Activated T-cell treated with anti-CD3 and anti-CD28 coated beads for 48 hours (primary cell): ENCODE measurements around the gene AGAP1.

Experiments used
- DNase-seq: peaks from one replicate; pipeline ENCODE4 v3.0.0-alpha.2; 2020; ENCODE audit warnings: low read depth

Gene AGAP1

DNA sequence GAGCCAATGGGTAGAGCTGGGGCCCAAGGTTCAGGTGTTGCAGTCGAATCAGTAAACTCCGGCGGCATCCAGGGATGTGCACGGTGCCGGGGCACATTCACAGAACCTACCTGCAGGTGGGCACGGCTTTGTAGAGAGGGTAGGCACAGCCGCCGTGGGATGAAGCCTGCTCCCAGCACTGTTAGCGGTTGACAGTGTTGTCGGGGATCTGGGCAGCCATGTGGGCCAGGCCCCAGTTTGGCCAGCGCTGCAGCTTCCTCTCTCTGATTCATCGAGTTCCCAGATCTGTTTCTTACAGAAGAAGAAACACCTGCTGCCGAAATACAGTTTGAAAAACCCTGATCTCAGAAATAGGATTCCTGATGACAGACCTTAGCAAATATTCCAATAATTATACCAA lies 274.8 kb downstream of the AGAP1 start:
- no peak for DNase-seq

- no peak for DNase-seq
Measured at GRCh38 chr2:235769046-235769445, 275.2 kb downstream of the AGAP1 start.

- no peak for DNase-seq
Measured at GRCh38 chr2:235770909-235771820, 277.3 kb downstream of the AGAP1 start.

GRCh38 chr2:235773188-235773928 lies 279.5 kb downstream of the AGAP1 start:
- DNase-seq = no peak

DNA sequence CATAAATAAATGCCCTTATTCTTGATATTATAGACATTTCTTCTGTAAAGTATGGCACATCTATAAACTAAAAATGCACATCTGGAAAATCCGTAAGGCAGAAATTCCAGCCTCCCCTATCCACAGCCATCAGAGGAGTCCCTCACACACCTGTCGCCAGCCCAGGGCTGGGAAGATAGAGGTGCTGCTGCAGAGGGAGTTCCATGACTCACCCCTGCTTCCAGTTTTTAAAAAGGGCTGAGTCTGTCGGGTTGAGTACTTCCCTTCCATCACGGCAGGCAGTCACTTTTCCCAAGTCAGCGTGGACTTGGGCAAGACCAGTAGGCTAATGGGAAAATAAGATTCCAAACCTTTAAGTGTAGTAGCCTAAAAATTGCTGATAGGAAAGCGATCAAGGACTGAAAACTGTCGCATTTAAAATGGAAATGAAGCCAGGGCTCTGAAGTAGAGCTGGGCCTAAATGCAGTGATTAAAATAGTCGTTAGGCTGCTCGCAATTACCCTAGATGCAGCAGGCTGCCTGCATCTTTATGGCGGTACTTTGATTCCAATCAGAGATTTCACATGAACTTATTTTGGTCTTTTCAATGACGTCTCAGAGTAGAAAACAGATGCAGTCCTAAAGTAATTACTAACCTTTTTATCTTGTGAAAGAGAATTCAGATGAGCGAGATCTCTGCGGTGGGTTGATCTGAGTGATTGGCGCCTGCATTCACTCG lies 280.5 kb downstream of the AGAP1 start:
- DNase-seq = no peak

DNA sequence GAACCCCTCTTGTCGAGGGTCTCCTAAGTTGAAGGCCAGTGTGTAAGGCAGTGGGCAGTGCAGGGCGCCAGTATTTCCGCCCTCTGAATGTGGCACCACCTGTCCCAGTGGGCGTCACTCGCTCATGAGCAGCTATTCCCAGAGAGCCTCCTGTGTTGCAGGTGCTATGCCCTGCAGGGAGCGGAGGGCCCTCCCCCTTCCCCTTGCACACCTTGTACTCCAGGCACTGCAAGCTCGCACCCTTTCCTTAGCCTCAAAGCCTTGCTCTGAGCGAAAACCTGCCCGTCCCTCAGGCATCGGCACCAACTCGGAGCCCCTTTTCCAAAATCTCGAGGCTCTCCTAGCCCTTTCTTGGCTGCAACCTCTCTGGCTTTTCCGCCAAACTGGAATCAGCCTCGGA lies 282.7 kb downstream of the AGAP1 start:
- DNase-seq = no peak

DNA sequence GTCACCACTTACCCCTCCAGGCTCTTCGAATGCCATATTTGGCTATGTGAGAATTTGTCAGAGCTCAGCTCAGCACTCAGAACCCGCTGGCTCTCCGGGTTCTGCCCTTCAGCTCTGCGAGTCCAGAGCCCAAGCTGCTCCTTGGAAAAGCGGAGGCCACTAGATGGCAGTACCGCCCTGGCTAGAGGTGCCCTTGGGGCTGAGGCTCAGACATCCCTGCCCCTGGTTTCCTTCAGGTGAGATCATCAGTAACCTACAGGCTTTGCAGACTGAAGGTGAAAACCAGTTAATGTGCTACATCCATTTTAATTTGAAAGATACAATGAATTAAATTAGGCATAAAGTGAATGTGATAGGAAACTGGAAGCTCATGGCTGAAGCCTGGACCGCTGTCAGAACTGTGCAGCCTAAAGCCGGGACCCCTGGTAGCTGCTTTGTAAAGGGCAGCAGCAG lies 285.6 kb downstream of the AGAP1 start:
- peak; percentile 58 for DNase-seq

DNA sequence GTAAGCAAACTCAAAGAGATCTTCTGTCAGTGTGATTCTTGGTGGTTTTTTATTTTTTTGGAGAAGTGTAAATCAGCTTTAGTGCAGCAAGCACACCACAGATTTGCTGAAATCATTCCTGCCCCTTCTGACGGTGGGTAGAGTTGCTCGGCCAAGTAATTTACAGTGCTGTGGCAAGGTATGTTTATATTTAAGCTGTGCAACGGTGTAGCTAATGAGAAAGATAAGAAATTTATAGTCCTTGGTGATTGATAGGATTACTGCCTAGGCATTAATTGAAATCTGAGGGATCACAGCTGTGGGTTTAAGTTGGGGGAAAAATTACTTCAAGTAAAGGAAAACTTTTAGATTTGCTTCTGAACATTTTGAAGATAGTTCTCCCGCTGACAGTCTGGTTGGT lies 286.6 kb downstream of the AGAP1 start:
- DNase-seq = no peak

DNA sequence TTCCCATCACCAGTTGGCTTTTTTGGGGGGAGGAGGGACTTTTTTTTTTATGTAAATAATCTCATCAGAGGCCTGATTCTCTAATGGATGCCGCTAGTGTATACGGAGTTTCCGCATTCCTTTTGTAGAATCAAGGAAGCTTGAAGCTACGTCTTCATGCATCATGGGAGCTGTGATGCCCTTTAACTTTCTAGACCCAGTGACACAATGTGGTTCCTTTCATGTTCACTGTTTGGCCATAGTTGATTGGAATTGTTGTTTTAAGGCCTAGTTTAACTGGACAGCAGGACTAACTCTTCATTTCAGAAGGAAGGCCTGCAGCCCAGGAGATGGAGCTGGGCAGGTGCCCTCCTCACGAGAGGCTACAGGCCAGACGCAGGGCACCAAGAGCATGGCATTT lies 287.9 kb downstream of the AGAP1 start:
- no peak for DNase-seq

DNA sequence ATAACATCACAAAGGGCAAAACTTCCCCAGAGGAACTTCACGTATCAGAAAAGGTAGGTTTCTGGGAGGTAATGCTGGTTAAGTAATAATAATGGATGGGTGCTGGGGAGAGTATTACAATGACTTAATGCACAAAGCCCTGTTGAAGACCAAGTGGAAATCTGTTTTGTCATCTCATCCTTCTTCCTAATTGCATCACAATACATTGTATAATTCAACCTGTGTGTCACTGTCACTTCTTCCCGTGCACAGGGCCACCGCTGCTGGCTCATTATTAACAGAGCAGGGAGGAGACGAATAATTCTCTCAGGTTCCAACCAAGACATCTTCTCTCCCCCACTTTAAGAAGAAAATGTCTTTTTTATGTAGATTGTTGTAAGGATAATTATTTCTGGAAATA lies 290.9 kb downstream of the AGAP1 start:
- no peak for DNase-seq

DNA sequence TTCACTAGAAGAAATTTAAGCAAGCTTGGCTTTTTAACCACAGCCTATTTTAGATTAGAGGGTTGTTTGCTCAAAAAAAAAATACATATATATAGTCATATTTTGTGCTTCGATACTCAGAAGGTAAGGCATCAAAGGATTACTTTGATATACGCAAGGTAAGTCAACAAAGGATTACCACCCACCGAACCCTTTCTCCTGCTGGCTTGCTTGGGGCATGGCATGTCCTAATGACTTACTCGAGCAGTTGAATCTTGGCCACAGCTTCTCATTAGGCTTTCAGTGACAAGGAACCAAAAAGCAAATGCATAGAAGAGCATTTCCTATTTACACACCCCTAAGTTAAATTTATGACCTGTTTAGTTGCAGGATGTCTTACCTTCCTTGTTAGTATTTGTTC lies 295.7 kb downstream of the AGAP1 start:
- no peak for DNase-seq

DNA sequence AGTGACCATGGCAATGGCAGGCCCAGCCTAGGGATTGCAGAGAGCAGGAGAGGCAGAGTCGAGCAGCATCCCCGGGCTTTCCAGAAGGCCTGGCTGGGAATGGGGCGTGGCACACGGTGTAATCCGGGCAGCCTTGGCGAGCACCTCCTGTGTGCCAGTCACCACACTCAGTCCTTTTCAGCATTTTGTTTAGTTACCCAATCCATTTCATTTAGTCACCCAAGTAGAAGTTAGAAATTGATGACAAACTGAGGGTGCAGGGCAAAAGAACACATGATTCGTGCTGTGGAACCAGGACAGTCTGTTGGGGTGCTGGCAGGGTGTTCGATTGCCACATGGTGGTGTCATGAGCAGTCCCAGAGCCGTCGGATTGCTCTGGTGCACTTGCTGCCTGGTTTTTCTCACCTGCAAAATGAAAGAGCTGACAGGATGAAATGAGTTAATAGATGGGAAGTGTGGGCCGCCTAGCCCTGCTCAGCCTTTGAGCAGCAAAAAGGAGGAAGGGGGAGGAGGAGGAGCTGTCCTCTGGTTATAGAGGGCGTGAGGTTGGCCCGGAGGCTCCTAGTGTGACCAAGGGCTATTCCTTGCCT lies 299.4 kb downstream of the AGAP1 start:
- DNase-seq = no peak

DNA sequence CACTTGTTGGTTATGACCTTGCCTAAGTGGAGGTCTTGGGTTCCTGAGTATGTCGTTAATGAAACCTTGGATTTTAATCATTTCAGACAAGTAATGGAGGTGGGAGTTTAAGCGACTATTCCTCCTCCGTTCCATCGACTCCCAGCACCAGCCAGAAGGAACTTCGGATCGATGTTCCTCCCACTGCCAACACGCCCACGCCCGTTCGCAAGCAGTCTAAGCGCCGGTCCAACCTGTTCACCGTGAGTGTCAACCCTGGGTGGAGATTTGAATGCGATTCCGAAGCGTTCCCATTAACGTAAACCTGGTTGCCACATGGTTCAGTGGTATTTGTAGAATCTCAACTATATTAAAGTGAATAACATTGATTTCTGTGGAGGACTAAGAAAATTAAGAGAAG lies 305.4 kb downstream of the AGAP1 start:
- no peak for DNase-seq

- DNase-seq = no peak
Measured at GRCh38 chr2:235802542-235802941, 308.7 kb downstream of the AGAP1 start.

DNA sequence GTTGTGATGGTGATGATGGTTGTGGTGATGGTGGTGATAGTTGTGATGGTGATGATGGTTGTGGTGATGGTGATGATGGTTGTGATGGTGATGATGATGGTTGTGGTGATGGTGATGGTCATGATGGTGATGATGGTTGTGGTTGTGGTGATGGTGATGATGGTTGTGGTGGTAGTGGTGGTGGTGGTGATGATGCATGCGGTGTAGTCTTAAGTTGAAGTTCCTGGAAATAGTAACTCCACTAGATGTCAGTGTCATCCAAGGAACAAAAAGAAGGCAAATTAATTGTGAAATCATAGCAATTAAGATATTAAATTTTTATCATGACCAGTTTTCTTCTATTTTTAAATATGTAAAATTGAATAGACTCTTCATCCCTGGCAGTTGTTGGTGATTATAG lies 309.2 kb downstream of the AGAP1 start:
- DNase-seq = no peak

- no peak for DNase-seq
Measured at GRCh38 chr2:235804676-235805075, 310.8 kb downstream of the AGAP1 start.

- DNase-seq = no peak
Measured at GRCh38 chr2:235806986-235807750, 313.3 kb downstream of the AGAP1 start.

DNA sequence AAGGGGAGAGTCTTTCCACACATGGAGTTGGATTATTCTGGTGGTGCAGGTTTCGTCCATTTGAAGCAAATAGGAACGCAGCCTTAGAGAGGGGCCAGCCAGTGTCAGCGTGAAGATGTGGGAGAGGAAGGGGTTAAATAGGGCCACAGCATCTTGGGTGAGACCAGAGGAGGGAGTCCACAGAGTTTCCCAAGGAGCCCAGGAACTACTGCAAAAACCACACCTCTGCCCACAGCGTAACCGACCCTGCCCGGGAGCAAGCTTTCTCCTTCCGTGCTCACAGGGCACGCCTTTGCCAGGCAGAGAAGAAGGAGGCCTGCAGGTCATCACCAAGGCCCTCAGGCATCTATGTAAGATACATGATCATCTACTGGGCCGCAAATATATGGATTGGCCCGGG lies 314.5 kb downstream of the AGAP1 start:
- DNase-seq = no peak

- no peak for DNase-seq
Measured at GRCh38 chr2:235810252-235810651, 316.4 kb downstream of the AGAP1 start.

- no peak for DNase-seq
Measured at GRCh38 chr2:235810846-235811245, 317.0 kb downstream of the AGAP1 start.

GRCh38 chr2:235811446-235812184 lies 317.8 kb downstream of the AGAP1 start:
- DNase-seq = no peak
